K562 (cell line): ENCODE results near the gene ALPK1.

Experiments
- CBX5 ChIP-seq: IDR thresholded peaks from 2 replicates; pipeline ENCODE4 v1.6.1; 2014; ENCODE audit warnings: low read depth, borderline replicate concordance
- FOXM1 ChIP-seq, 2 experiments: fragments of 450-650 bp in 1 of 2; sonication (generic) in 1 of 2; formaldehyde crosslinking in 1 of 2; IDR thresholded peaks; 2 replicates each; pipeline versions ENCODE4 v1.6.1 to v1.9.0; 2017 to 2022; ENCODE audit warnings: low read depth in 2 of 2, mild to moderate bottlenecking in 2 of 2, missing genetic modification reagents in 1 of 2, moderate library complexity in 1 of 2
- HDAC2 ChIP-seq: fragments of 450-650 bp; IDR thresholded peaks from 2 replicates; pipeline ENCODE4 v1.6.1; 2016; ENCODE audit warnings: mild to moderate bottlenecking
- JUNB ChIP-seq: fragments of 450-650 bp; formaldehyde crosslinking; conservative IDR thresholded peaks from 2 replicates; pipeline ENCODE4 v1.4.0; 2020; ENCODE audit warnings: mild to moderate bottlenecking
- KLF6 ChIP-seq: fragments of 250-450 bp; sonication (Bioruptor Pico); IDR thresholded peaks from 2 replicates; pipeline ENCODE4 v1.4.0; 2020; ENCODE audit warnings: mild to moderate bottlenecking, moderate library complexity, borderline replicate concordance
- MTA1 ChIP-seq: fragments of 450-650 bp; IDR thresholded peaks from 2 replicates; pipeline ENCODE4 v1.6.1; 2017; ENCODE audit warnings: borderline replicate concordance

DNA sequence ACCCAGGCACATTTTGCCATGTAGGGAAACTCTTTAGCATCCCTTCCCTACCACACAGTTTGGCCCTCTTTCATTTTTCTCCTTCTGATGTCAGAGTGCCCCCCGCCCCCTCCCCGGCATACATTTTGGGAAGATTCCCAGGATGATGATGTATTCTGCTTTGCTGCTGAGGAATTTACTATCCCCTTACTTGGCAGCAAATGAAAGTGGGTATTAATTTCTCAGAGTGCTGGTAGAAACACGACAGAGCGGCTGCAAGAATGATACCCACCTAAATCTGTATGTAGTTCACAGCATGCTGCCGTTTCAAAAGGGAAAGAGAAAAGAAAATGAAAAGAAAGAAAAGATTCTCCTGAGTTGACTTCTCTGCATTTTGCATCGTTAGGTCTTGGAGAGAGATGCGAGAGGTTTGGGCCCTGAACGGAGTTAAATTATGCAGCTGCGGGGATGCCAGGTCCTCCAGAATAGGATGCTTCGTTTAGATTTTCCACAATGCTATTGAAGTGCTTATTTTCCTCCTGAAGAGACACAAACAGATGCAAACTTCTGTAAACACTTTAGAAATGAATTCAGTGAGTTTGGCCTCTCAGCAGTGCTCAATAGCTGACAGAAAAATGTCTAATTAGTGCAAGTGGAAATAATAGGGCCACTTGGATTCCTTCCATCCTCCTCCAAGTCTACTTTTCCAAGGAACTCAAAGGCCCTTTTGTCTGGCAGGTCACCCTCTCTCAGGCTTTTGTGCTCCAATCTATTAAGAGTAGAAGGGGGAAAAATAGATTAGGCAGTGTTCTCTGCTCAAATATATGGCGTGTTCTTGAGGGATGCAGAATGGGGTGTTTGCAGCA is 106.2 kb downstream of the ALPK1 start:
- no peak for TF ChIP-seq CBX5
- no peak for TF ChIP-seq HDAC2
- TF ChIP-seq JUNB (CRISPR knock-in tag), result no peak
- no peak for TF ChIP-seq MTA1
- TF ChIP-seq FOXM1 (IDR thresholded peaks at IDR 0.05; ENCODE audit: low read depth), result no peak
- TF ChIP-seq FOXM1 (CRISPR knock-in tag; IDR thresholded peaks at IDR 0.05; ENCODE audit: low read depth), result no peak
- no peak for TF ChIP-seq KLF6 (CRISPR knock-in tag)
